ENCODE results near the gene PNPT1. TPM values are rescaled to one million over a fixed set of nuclear protein-coding genes. Genes with fewer than 3 reads are reported as not detected.

Gene PNPT1
- total and polyA plus RNA-seq, 2 donors (not counting 3 experiments of a cell fraction or from before 2014, with no cell fraction given) = 6.6 to 32.4 TPM

- FAIRE-seq (no peak), DNase-seq (ENCODE audit: low read depth, low spot score) (no peak)
- Histone ChIP-seq H3K9me1 (replicated peaks; ENCODE audit: control insufficient read depth, extremely low read depth, insufficient read depth, low read length) (no peaks in the 10 kb centered on the region), H3K4me2 (ENCODE audit: insufficient read depth, low read length) (no peak overlapping the region), H3K36me3 (ENCODE audit: control insufficient read depth in 2 of 2, extremely low read depth in 1 of 2, insufficient read depth in 2 of 2, low read length in 2 of 2) (no peaks in the 10 kb centered on the region), H3K4me1 (ENCODE audit: control insufficient read depth, extremely low read depth, insufficient read depth, low read length) (no peaks in the 10 kb centered on the region), H3K79me2 (ENCODE audit: control insufficient read depth, insufficient read depth, low read length) (peaks cover 14% of the 10 kb centered on the region), H4K20me1 (replicated peaks; ENCODE audit: control insufficient read depth, extremely low read depth, insufficient read depth, low read length) (peaks cover 2% of the 10 kb centered on the region), H3K4me3 (replicated peaks in 1 of 3; ENCODE audit: insufficient read depth in 1 of 3, low read depth in 1 of 3, low read length in 3 of 3) (no peak overlapping the region), H3K27me3 (ENCODE audit: control insufficient read depth in 2 of 2, insufficient read depth in 2 of 2, low read length in 2 of 2) (no peaks in the 10 kb centered on the region), H3K9ac (replicated peaks; ENCODE audit: extremely low read depth, insufficient read depth, low read length) (no peak overlapping the region), H3K27ac (ENCODE audit: insufficient read depth, low read depth, low read length) (no peak overlapping the region), H2AFZ (ENCODE audit: low read depth, low read length) (no peak overlapping the region), H3K9me3 (replicated peaks; ENCODE audit: control insufficient read depth, insufficient read depth, low read length) (no peaks in the 10 kb centered on the region)
- no TSS peak for BruUV-seq (replicated peaks)
- CTCF ChIA-PET = interaction anchor here (2.3 kb wide), 1 partner anchor 11 kb away, joined by 7 read pairs; no protein-coding TSS in a partner anchor
- POLR2A ChIA-PET = no interaction called here
- dilution Hi-C loops (cut with MboI; ENCODE audit: extremely low pct_ligation_motif_present, low sequenced_read_pairs) = no loop called here
- TF ChIP-seq MYC (IDR thresholded peaks at IDR 0.05; ENCODE audit: low read depth, low read length) (no peak), POLR2AphosphoS5 (IDR thresholded peaks at IDR 0.05; ENCODE audit: insufficient read depth, low read depth, low read length) (no peak), GATA2 (IDR thresholded peaks at IDR 0.05; ENCODE audit: insufficient read depth, insufficient read length, low read depth, low read length) (no peak), POLR2A (IDR thresholded peaks at IDR 0.05; ENCODE audit: low read depth, low read length) (no peak), EZH2 (IDR thresholded peaks at IDR 0.05; ENCODE audit: borderline replicate concordance, low read depth, low read length, severe bottlenecking) (no peak), FOS (IDR thresholded peaks at IDR 0.05; ENCODE audit: borderline replicate concordance, insufficient read depth, low read length) (no peak), JUN (IDR thresholded peaks at IDR 0.05; ENCODE audit: borderline replicate concordance, insufficient read depth, insufficient read length, low read depth) (no peak)
- TF ChIP-seq, protein P1, sequence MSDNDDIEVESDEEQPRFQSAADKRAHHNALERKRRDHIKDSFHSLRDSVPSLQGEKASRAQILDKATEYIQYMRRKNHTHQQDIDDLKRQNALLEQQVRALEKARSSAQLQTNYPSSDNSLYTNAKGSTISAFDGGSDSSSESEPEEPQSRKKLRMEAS (IDR thresholded peaks at IDR 0.05; ENCODE audit: insufficient read depth, insufficient read length) = no peak
- TF ChIP-seq, protein P2, sequence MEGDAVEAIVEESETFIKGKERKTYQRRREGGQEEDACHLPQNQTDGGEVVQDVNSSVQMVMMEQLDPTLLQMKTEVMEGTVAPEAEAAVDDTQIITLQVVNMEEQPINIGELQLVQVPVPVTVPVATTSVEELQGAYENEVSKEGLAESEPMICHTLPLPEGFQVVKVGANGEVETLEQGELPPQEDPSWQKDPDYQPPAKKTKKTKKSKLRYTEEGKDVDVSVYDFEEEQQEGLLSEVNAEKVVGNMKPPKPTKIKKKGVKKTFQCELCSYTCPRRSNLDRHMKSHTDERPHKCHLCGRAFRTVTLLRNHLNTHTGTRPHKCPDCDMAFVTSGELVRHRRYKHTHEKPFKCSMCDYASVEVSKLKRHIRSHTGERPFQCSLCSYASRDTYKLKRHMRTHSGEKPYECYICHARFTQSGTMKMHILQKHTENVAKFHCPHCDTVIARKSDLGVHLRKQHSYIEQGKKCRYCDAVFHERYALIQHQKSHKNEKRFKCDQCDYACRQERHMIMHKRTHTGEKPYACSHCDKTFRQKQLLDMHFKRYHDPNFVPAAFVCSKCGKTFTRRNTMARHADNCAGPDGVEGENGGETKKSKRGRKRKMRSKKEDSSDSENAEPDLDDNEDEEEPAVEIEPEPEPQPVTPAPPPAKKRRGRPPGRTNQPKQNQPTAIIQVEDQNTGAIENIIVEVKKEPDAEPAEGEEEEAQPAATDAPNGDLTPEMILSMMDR (IDR thresholded peaks at IDR 0.05; ENCODE audit: extremely low read depth in 1 of 2, insufficient read depth in 1 of 2, low read depth in 1 of 2, low read length in 2 of 2) = no peak
- intact Hi-C loops (cut with micrococcal nuclease) = no loop called here
Measured at GRCh38 chr2:55592130-55592529, 101.5 kb downstream of the PNPT1 start.
